Neural progenitor cell (in vitro differentiated cells): ENCODE data around the gene UTY. TPM values are rescaled to one million over a fixed set of nuclear protein-coding genes. Genes with fewer than 3 reads are reported as not detected.

Source experiments
- DNase-seq: peaks from one replicate; pipeline ENCODE4 v3.0.0-alpha.2; 2016; ENCODE audit warnings: low spot score
- H2AFZ ChIP-seq: fragments of 200-600 bp; sonication (generic); replicated peaks from 2 replicates; pipeline ENCODE4 v1.6.1; 2016; ENCODE audit warnings: antibody characterized with exemption
- H3F3A ChIP-seq: fragments of 200-600 bp; sonication (generic); 2 replicates; pipeline ENCODE4 v1.6.1; 2016; ENCODE audit warnings: antibody characterized with exemption, low read depth
- H3K27ac ChIP-seq: fragments of 200-600 bp; sonication (generic); 2 replicates; pipeline ENCODE4 v1.5.1; 2016; ENCODE audit warnings: mild to moderate bottlenecking
- H3K27me3 ChIP-seq: fragments of 200-600 bp; sonication (generic); 2 replicates; pipeline ENCODE4 v1.6.1; 2016; ENCODE audit warnings: mild to moderate bottlenecking, moderate library complexity
- H3K36me3 ChIP-seq: fragments of 200-600 bp; sonication (generic); 2 replicates; pipeline ENCODE4 v1.5.1; 2016
- H3K4me1 ChIP-seq: fragments of 200-600 bp; sonication (generic); 2 replicates; pipeline ENCODE4 v1.6.1; 2016; ENCODE audit warnings: mixed run types
- H3K4me2 ChIP-seq: fragments of 200-600 bp; sonication (generic); 2 replicates; pipeline ENCODE4 v1.6.1; 2016
- H3K4me3 ChIP-seq: fragments of 200-600 bp; sonication (generic); 2 replicates; pipeline ENCODE4 v1.5.1; 2016
- H3K79me2 ChIP-seq: fragments of 200-600 bp; sonication (generic); 2 replicates; pipeline ENCODE4 v1.6.1; 2016; ENCODE audit warnings: low read depth
- H3K9ac ChIP-seq: fragments of 200-600 bp; sonication (generic); 2 replicates; pipeline ENCODE4 v1.6.1; 2016
- H3K9me3 ChIP-seq: fragments of 200-600 bp; sonication (generic); 2 replicates; pipeline ENCODE4 v1.5.1; 2016; ENCODE audit warnings: low read depth
- H4K20me1 ChIP-seq: fragments of 200-600 bp; sonication (generic); 2 replicates; pipeline ENCODE4 v1.6.1; 2016; ENCODE audit warnings: low read depth
- H3K27ac Mint-ChIP-seq: 3 replicates; pipeline ENCODE4 v1.8.0; 2021; ENCODE audit warnings: mixed read lengths
- H3K27me3 Mint-ChIP-seq: 2 replicates; pipeline ENCODE4 v1.8.0; 2022; ENCODE audit warnings: low read depth, mild to moderate bottlenecking, inconsistent platforms, moderate library complexity, mixed read lengths; ENCODE audit not compliant: insufficient read depth
- H3K36me3 Mint-ChIP-seq: 3 replicates; pipeline ENCODE4 v1.8.0; 2021; ENCODE audit warnings: mixed read lengths
- H3K4me1 Mint-ChIP-seq: 3 replicates; pipeline ENCODE4 v1.8.0; 2021; ENCODE audit warnings: mixed read lengths
- H3K4me3 Mint-ChIP-seq: 3 replicates; pipeline ENCODE4 v1.8.0; 2021; ENCODE audit warnings: mild to moderate bottlenecking, moderate library complexity, mixed read lengths
- H3K9me3 Mint-ChIP-seq: 3 replicates; pipeline ENCODE4 v1.8.0; 2020; ENCODE audit warnings: mixed read lengths
- EZH2 ChIP-seq: fragments of 200-600 bp; sonication (generic); IDR thresholded peaks from 2 replicates; pipeline ENCODE4 v1.6.1; 2017; ENCODE audit warnings: antibody characterized with exemption, mild to moderate bottlenecking, moderate library complexity
- EZH2phosphoT487 ChIP-seq: fragments of 200-600 bp; sonication (generic); IDR thresholded peaks from 2 replicates; pipeline ENCODE4 v1.6.1; 2017; ENCODE audit warnings: antibody characterized with exemption
- total RNA-seq: library from RNA; depleted of rRNA; stranded (reverse); fragments of >200 nt; gene quantifications from 2 replicates; pipeline ENCODE4 v1.2.3, GENCODE V29; 2015; ENCODE audit warnings: low replicate concordance
- TF ChIP-seq, protein P1 (sequence below): fragments of 200-600 bp; sonication (generic); IDR thresholded peaks from 2 replicates; pipeline ENCODE4 v1.5.1; 2017; ENCODE audit warnings: antibody characterized with exemption, mild to moderate bottlenecking

Gene UTY
- total RNA-seq, 1 donor from 2014 or later, result not detected

DNA sequence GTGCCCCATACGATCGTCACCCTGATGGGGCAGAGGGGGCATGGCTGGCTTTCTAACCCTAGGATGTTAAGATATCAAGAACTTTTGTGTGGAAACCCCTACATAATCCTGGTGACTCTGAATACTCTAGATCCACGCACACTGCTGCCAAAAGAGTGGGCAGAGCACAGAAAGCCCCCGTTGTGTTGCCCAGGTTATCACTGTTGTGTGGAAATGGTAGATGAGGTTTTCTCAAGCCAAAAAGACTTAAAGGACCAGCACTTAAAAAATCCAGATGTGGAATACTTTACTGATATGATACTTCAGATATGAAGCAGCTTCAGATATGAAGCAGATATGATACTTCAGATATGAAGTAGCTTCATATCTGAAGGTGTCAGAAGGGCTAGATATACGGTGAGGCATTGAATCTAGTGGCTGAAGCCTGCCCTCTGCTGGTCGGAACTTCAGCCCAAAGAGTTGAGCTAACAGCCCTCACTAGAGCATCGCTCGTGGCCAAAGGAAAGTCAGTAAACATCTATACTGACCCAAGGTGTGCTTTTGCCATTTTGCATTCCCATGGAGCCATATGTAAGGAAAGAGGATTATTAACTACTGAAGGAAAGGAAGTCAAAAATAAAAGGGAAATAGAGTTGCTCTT lies 136.4 kb downstream of the UTY start:
- H3F3A ChIP-seq, result no peaks in the 10 kb centered on the region
- no peaks in the 10 kb centered on the region for H3K79me2 ChIP-seq
- no peaks in the 10 kb centered on the region for H3K36me3 ChIP-seq
- H3K9ac ChIP-seq, result no peak overlapping the region
- H3K4me1 ChIP-seq, result no peaks in the 10 kb centered on the region
- Mint-ChIP-seq H3K27ac (no peak overlapping the region), H3K36me3 (no peaks in the 10 kb centered on the region), H3K27me3 (no peaks in the 10 kb centered on the region), H3K4me1 (no peaks in the 10 kb centered on the region), H3K4me3 (no peak overlapping the region), H3K9me3 (no peaks in the 10 kb centered on the region)
- H2AFZ ChIP-seq, result no peak overlapping the region
- H3K9me3 ChIP-seq, result no peaks in the 10 kb centered on the region
- no peaks in the 10 kb centered on the region for H3K27me3 ChIP-seq
- H4K20me1 ChIP-seq, result no peaks in the 10 kb centered on the region
- H3K4me3 ChIP-seq, result no peak overlapping the region
- no peak for DNase-seq
- no peak overlapping the region for H3K4me2 ChIP-seq
- H3K27ac ChIP-seq, result no peak overlapping the region
- TF ChIP-seq EZH2 (no peak), EZH2phosphoT487 (no peak)
- TF ChIP-seq, protein P1, sequence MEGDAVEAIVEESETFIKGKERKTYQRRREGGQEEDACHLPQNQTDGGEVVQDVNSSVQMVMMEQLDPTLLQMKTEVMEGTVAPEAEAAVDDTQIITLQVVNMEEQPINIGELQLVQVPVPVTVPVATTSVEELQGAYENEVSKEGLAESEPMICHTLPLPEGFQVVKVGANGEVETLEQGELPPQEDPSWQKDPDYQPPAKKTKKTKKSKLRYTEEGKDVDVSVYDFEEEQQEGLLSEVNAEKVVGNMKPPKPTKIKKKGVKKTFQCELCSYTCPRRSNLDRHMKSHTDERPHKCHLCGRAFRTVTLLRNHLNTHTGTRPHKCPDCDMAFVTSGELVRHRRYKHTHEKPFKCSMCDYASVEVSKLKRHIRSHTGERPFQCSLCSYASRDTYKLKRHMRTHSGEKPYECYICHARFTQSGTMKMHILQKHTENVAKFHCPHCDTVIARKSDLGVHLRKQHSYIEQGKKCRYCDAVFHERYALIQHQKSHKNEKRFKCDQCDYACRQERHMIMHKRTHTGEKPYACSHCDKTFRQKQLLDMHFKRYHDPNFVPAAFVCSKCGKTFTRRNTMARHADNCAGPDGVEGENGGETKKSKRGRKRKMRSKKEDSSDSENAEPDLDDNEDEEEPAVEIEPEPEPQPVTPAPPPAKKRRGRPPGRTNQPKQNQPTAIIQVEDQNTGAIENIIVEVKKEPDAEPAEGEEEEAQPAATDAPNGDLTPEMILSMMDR, result no peak

DNA sequence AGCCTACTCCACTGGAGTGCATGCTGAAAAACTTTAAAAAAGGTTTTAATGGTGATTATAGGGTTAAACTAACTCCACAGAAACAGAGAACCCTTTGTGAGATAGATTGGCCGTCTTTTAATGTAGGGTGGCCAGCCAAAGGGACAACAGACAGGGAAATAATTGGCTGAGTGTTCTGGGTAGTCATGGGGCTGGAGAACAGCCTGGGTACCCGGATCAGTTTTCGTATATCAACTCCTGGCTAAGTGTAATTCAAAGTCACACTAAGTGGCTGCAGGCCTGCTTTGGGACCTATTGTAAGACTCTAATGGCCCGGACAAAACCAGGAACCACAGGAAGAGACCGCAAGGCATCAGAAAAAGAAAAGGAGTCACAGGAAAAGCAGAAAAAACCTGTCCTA lies 139.9 kb downstream of the UTY start:
- H3K27ac ChIP-seq, result no peak overlapping the region
- H3F3A ChIP-seq, result no peaks in the 10 kb centered on the region

DNA sequence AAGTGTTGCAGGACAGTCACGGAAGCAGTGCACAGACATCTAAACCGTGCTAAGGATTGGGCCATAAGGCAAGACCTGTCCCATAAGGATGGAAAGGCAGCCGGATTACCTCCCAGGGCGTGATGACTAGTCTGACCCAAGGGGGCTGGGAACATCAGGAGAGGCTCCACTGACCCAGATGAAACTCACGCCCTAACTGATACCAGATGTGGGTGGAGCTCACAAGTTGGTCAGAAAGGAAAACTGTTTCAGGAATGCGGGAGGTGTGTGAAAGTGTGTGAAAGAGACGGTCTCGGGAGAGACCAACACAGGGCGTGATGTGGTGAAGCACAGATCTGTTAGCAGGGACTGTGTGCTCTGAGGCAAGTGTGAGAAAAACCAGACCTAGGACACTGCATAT lies 140.5 kb downstream of the UTY start:
- Histone ChIP-seq H4K20me1 (no peaks in the 10 kb centered on the region), H3K4me1 (no peaks in the 10 kb centered on the region), H3K4me2 (no peak overlapping the region), H3K27ac (no peak overlapping the region), H2AFZ (no peak overlapping the region), H3K79me2 (no peaks in the 10 kb centered on the region), H3K4me3 (no peak overlapping the region), H3K9me3 (no peaks in the 10 kb centered on the region), H3K9ac (no peak overlapping the region), H3F3A (no peaks in the 10 kb centered on the region), H3K36me3 (no peaks in the 10 kb centered on the region), H3K27me3 (no peaks in the 10 kb centered on the region)
- H3K27me3 Mint-ChIP-seq, result no peaks in the 10 kb centered on the region
- no peak for DNase-seq
- no peak overlapping the region for H3K27ac Mint-ChIP-seq
- no peaks in the 10 kb centered on the region for H3K9me3 Mint-ChIP-seq
- TF ChIP-seq EZH2 (no peak), EZH2phosphoT487 (no peak)
- TF ChIP-seq, protein P1, result no peak
- H3K36me3 Mint-ChIP-seq, result no peaks in the 10 kb centered on the region
- H3K4me3 Mint-ChIP-seq, result no peak overlapping the region
- H3K4me1 Mint-ChIP-seq, result no peaks in the 10 kb centered on the region

More for the DNA sequence above, 139.9 kb downstream of the UTY start:
- Histone ChIP-seq H3K27me3 (no peaks in the 10 kb centered on the region), H3K4me1 (no peaks in the 10 kb centered on the region), H3K9ac (no peak overlapping the region), H3K4me3 (no peak overlapping the region), H3K9me3 (no peaks in the 10 kb centered on the region), H4K20me1 (no peaks in the 10 kb centered on the region), H2AFZ (no peak overlapping the region), H3K4me2 (no peak overlapping the region), H3K36me3 (no peaks in the 10 kb centered on the region), H3K79me2 (no peaks in the 10 kb centered on the region)
- Mint-ChIP-seq H3K27ac (no peak overlapping the region), H3K36me3 (no peaks in the 10 kb centered on the region), H3K4me3 (no peak overlapping the region), H3K9me3 (no peaks in the 10 kb centered on the region), H3K27me3 (no peaks in the 10 kb centered on the region), H3K4me1 (no peaks in the 10 kb centered on the region)
- no peak for DNase-seq
- TF ChIP-seq EZH2 (no peak), EZH2phosphoT487 (no peak)
- TF ChIP-seq, protein P1, result no peak
